DMS79 treated with DMSO at 0.1 percent for 48 hours (cell line): ENCODE data around the gene CD300C.
"Not testable (repeated sequence)": the region's sequence is repeated elsewhere in the genome, so short reads cannot be mapped to it uniquely, and the experiment has no call there.

ENCODE experiments used
- DNase-seq: peaks from one replicate; lab custom pipeline; 2025; lab: John Stamatoyannopoulos, UW

The CD300C gene

DNA sequence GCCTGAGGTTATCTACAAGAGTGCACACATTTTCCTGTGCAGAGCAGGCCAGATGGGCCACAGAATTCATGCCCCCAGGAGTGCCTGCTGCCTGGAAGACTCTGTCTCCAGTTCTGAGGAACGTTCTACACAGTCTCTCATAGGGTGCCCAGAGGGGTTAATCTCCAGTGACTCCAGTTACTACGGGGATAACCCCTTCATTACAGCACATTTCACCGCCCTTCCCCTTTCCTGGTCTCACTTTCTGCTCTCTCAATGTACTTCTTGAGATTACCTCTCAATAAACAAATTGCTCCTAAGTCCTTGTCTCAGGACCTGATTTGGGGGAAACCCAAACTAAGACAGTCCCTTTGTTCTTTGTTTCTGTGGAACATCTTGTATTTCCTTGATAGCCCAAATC, 15.7 kb upstream of the CD300C start:
- DNase-seq: no peak

GRCh38 chr17:74558882-74559519, 13.1 kb upstream of the CD300C start:
- DNase-seq: no peak

- not testable (repeated sequence) for DNase-seq
Observed at GRCh38 chr17:74558402-74558801, 12.5 kb upstream of the CD300C start.

- no peak for DNase-seq
Observed at GRCh38 chr17:74555427-74555940, 9.6 kb upstream of the CD300C start.

DNA sequence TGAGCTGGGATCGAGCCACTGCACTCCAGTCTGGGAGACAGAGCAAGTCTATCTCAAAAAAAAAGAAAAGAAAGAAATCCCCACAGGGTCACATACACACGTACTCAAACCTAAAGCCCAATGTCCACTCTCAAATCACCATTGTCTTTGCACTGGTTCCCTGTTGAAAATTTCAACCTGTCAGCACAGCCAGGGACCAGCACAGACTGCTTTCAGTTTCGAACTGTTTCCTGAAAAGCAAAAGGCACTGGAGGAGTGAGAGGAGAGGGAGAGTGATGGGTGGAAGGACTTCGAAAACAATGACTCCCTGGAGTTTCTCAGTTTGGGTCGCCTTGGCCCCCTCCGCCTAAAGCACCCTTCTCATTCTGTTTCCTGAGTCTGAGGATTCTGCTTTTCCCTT, 9.0 kb upstream of the CD300C start:
- no peak for DNase-seq

- DNase-seq: no peak
Observed at GRCh38 chr17:74552037-74552436, 6.1 kb upstream of the CD300C start.

- no peak for DNase-seq
Observed at GRCh38 chr17:74550602-74551001, 4.7 kb upstream of the CD300C start.

- no peak for DNase-seq
Observed at GRCh38 chr17:74549343-74549742, 3.4 kb upstream of the CD300C start.

DNA sequence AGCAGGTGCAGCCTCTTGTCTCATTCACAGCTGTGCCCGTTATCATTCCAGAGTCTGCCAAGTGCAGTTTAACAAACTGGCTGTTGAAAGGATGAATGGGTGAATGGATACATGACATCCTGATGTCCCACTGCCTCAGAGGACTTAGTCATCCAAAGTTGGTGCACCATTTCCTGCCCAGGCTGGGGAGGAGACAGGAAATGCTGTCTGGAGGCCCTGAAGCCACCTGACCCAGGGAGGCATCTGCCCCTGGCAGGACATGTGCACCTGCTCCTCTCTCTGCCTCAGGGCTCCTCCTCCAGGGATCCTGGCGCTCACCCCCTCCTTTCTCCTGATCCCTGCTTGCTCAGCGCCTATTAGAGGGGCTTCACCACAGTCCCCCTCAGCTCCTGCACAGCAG, 1.8 kb upstream of the CD300C start:
- no peak for DNase-seq

- DNase-seq: no peak
Observed at GRCh38 chr17:74547264-74547663, 1.3 kb upstream of the CD300C start.

DNA sequence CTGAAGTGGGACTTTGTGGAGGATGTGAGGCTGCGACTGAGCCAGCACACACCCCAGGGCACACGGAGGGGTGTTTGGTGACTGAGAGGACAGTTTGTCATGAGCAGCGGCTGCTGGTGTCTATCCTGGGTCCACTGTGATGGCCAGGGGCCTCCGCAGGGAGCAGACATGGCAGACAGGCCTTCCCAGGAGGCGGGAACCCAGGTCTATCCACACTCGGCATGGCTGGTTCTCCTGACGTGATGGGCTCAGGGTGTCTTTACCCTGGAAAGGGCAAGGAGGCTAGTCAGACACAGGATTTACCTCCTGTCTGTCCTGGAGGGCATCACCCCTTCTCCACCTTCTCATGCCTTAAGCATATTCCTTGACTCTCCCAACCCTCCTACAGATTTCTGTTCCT, 671 bp upstream of the CD300C start:
- DNase-seq: no peak

DNA sequence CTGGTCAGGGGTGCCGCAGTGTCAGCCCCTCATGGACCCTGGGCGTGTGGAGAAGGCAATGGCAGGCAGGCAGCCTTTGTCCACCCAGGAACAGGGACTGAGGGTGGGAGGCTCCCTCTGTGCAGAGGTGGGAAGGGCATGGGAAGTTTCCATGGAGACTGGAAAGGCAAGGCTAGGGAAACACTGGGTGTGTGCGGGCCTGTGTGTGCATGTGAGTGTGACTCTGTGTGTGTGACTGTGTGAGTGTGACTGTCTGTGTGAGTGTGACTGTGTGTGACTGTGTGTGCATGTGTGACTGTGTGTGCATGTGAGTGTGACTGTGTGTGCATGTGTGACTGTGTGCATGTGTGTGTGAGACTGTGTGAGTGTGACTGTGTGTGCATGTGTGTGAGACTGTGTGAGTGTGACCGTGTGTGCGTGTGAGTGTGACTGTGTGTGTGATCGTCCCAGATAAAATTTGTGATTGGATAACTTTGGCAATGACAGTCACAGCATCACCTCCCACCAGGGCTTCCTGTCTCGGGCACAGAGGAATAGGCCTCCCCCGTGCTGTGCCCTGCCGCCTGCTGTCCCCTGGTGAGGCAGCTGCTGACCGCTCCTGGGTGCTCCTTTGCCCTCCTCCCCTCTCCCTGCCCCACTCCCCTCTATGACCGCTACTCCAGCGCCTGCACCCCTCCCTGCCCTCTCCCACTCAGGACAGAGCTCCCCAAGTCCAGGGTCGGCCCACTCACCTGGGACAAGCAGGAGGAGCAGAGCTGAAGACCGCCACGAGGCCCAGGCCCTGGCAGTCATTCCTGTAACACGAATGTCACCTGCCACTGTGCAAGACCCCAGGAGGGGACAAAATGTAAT, 698 bp downstream of the CD300C start:
- no peak for DNase-seq

DNA sequence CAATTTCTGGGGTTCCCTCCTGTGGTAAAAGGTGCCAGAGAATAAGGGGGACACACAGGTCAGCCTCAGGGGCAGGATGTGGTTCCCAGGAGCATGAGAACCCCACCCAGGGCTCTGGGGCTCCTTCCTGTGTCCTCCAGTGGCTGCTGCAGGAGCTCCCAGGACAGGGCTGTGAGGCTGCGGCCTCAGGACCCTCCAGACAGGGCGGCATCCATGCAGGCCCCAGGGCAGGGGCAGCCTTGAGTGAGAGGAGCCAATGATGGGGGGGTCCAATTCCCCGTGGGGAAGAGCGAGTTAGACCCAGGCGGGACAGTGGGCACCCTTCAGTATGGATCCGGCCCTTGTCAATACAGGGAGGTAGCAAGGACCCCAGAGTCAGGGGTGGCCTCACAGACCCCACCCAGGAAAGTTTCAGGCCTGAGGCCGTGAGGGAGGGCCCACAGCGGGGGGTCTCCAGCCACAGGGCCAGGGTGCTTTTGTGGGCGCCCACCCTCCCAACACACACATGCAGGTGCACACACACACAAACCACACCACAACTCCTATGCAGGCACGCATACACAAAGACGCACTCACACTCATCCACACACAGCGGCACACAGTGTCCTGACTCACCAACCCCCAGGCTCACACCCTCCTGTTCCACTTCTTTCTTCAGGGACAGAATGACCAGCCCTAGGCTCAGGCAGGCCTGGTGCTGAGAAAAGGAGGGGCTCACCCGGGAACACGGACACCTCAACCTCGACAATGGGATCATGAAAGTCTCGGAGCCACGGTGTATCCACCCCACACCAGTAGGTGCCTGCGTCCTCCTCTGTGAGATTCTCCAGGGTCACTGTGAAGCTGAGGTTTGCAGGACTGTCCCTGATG, 1.8 kb downstream of the CD300C start:
- no peak for DNase-seq

DNA sequence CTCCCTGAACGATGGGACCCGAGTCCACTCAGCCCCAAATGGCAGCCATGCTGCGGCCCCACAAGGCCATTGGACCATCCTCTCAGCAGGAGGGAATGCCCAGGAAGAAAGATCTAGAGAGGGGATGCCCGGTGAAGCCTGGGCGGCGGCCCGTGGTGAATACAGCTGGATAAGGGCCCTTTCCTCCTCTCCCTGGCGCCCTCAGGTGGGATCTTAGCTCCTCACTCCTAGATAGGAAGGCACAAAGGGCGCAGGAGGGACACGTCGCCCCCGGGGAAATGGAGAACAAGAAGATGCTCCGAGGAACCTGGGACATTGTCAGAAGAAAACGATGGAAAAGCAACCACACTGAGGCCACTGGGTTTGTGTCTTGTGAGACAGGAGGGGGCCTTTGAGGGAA, 2.5 kb downstream of the CD300C start:
- no peak for DNase-seq

DNA sequence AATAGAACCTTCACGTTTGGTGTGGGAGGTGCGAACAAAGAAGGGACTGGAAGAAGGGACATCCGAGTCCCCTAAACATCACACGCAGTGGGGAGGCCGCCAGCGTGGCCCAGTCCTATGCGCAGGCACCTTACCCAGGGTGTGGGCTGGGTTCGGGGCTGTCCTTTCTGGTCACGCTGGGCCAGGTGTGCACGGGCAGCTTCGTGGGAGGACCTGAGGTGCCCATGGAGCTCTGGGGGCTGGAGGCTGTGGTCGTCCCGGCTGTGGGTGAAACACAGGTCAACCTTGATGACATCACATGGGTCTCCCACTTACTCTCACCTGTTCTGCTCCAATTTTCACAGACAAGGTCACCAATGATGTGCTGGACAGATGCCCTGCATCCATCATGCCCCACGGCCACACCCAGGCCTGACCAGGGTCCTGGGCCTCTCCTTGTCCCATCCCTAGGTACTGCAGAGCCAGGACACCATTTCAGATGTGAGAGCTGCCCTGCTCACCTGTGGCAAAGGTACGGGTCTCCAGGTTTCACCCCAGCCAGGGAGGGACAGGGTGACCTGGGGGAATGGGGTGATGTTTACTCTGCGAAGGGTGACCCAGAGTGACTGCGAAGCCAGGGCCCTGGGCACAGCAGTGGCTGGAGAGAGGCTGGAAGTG, 3.1 kb downstream of the CD300C start:
- DNase-seq: no peak

DNA sequence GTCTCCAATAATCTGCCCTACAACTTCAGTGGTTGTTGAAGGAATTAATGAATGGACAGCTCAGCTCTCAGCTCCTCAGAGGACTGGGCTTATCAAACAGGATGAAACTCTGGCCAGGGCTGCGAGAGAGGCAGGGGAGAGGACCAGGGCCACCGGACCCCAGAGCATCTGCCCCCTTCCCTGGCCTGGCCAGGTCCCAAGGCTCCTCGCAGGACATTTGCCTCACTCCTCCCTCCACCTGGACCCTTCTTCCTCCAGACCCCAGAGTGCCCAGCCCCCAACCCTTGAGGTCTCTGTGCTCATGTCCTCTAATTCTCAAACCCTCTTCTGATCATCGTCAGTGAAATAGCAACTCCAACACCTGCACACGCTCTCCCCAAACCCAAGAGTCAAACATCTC, 3.7 kb downstream of the CD300C start:
- DNase-seq: no peak

- DNase-seq: no peak
Observed at GRCh38 chr17:74541176-74542111, 4.5 kb downstream of the CD300C start.

- no peak for DNase-seq
Observed at GRCh38 chr17:74539281-74539820, 6.6 kb downstream of the CD300C start.

- DNase-seq: no peak
Observed at GRCh38 chr17:74536890-74537289, 9.0 kb downstream of the CD300C start.

GRCh38 chr17:74532115-74532514, 13.8 kb downstream of the CD300C start:
- no peak for DNase-seq
